CD4-positive, alpha-beta T cell treated with Interleukin-15 for 4 hours (primary cell): ENCODE measurements around the gene KRTAP13-1.

Experiments used
- DNase-seq: peaks from one replicate; pipeline ENCODE4 v3.0.0-alpha.2; 2020; ENCODE audit warnings: low spot score

Gene KRTAP13-1

GRCh38 chr21:30395731-30396130 is at the start of gene KRTAP13-1:
Gene KRTAP13-1, plus strand, starts transcription at chr21:30396031. Its CDS starts 56 bp downstream, at chr21:30396087.
- no peak for DNase-seq

- no peak for DNase-seq
These were observed 47.3 kb upstream of the KRTAP13-1 start, which contains the start of gene KRTAP23-1 for GRCh38 chr21:30348506-30348905. Gene KRTAP23-1, minus strand, starts transcription at chr21:30348606. Its CDS starts 0 bp downstream, at chr21:30348606.

- DNase-seq = no peak
These were observed 46.3 kb upstream of the KRTAP13-1 start for GRCh38 chr21:30349572-30349971.

- no peak for DNase-seq
These were observed 44.3 kb upstream of the KRTAP13-1 start for GRCh38 chr21:30351534-30351933.

- DNase-seq = no peak
These were observed 41.4 kb upstream of the KRTAP13-1 start for GRCh38 chr21:30354308-30355005.

GRCh38 chr21:30355906-30356305 is 39.9 kb upstream of the KRTAP13-1 start:
- no peak for DNase-seq

- no peak for DNase-seq
These were observed 23.6 kb upstream of the KRTAP13-1 start, which contains the start of gene KRTAP13-2 for GRCh38 chr21:30372139-30372770. Gene KRTAP13-2, minus strand, starts transcription at chr21:30372271. Its CDS starts 58 bp downstream, at chr21:30372213.

- no peak for DNase-seq
These were observed 13.6 kb upstream of the KRTAP13-1 start for GRCh38 chr21:30382201-30382600.

- no peak for DNase-seq
These were observed 4.3 kb upstream of the KRTAP13-1 start for GRCh38 chr21:30391492-30392025.

- DNase-seq = no peak
These were observed 13.1 kb downstream of the KRTAP13-1 start for GRCh38 chr21:30408782-30409494.

GRCh38 chr21:30415993-30416392 is 20.2 kb downstream of the KRTAP13-1 start:
- DNase-seq = no peak

GRCh38 chr21:30425826-30426225 is 30.0 kb downstream of the KRTAP13-1 start, which contains the start of gene KRTAP13-3:
Gene KRTAP13-3, minus strand, starts transcription at chr21:30425926. Its CDS starts 14 bp downstream, at chr21:30425912.
- no peak for DNase-seq

- DNase-seq = no peak
These were observed 30.9 kb downstream of the KRTAP13-1 start for GRCh38 chr21:30426731-30427130.

- no peak for DNase-seq
These were observed 34.4 kb downstream of the KRTAP13-1 start, which contains the start of gene KRTAP13-4 for GRCh38 chr21:30430170-30430655. Gene KRTAP13-4, plus strand, starts transcription at chr21:30430220. Its CDS starts 56 bp downstream, at chr21:30430276.

GRCh38 chr21:30434033-30434631 is 38.3 kb downstream of the KRTAP13-1 start:
- no peak for DNase-seq

GRCh38 chr21:30437010-30437565 is 41.3 kb downstream of the KRTAP13-1 start:
- DNase-seq = no peak

- DNase-seq = no peak
These were observed 44.1 kb downstream of the KRTAP13-1 start, which contains the start of gene KRTAP15-1 for GRCh38 chr21:30439975-30440374. Gene KRTAP15-1, plus strand, starts transcription at chr21:30440275. Its CDS starts 53 bp downstream, at chr21:30440328.

- DNase-seq = no peak
These were observed 47.4 kb downstream of the KRTAP13-1 start for GRCh38 chr21:30443226-30443625.

- no peak for DNase-seq
These were observed 48.4 kb downstream of the KRTAP13-1 start for GRCh38 chr21:30444204-30444603.
